Natural killer cell (primary cell): ENCODE measurements around the gene TAPT1. TPM values are rescaled to one million over a fixed set of nuclear protein-coding genes. Genes with fewer than 3 reads are reported as not detected.
A peak's percentile ranks its signal among the peaks of the same experiment; 100 is the strongest.

Experiments
- ATAC-seq, 3 donors: fragments of 150-1000 bp in 2 of 3; fragments of 200-7000 bp in 1 of 3; cut with Tn5 transposase; 1 replicate in 1 of 3; 2 replicates in 2 of 3; pipeline ENCODE4 v1.10.0; 2021; ENCODE audit warnings: mild to moderate bottlenecking in 2 of 3, moderate library complexity in 2 of 3
- DNase-seq, 2 donors: peaks; one replicate each; pipeline versions ENCODE4 v3.0.0 to v3.0.0-alpha.2; 2013 to 2021; ENCODE audit warnings: mixed read lengths in 1 of 2
- H3K27ac ChIP-seq: one replicate; pipeline ENCODE4 v1.5.1; 2013; ENCODE audit warnings: mild to moderate bottlenecking, low read length
- H3K27me3 ChIP-seq: one replicate; pipeline ENCODE4 v1.6.1; 2013; ENCODE audit warnings: low read length; ENCODE audit not compliant: control insufficient read depth, insufficient read depth
- H3K36me3 ChIP-seq: one replicate; pipeline ENCODE4 v1.6.1; 2013; ENCODE audit warnings: low read length; ENCODE audit not compliant: control insufficient read depth, insufficient read depth
- H3K4me1 ChIP-seq: one replicate; pipeline ENCODE4 v1.6.1; 2013; ENCODE audit warnings: low read length; ENCODE audit not compliant: control insufficient read depth, insufficient read depth
- H3K4me3 ChIP-seq: one replicate; pipeline ENCODE4 v1.5.1; 2013; ENCODE audit warnings: low read length
- H3K9me3 ChIP-seq: one replicate; pipeline ENCODE4 v1.6.1; 2013; ENCODE audit warnings: low read length; ENCODE audit not compliant: control insufficient read depth, insufficient read depth
- H3K27ac Mint-ChIP-seq, 2 donors: one replicate each; pipeline ENCODE4 v1.8.0; 2022; ENCODE audit warnings: mild to moderate bottlenecking in 2 of 2, mixed read lengths in 2 of 2, moderate library complexity in 1 of 2
- H3K27me3 Mint-ChIP-seq, 2 donors: one replicate each; pipeline ENCODE4 v1.8.0; 2022; ENCODE audit warnings: low read depth in 2 of 2, mixed read lengths in 2 of 2
- H3K36me3 Mint-ChIP-seq: one replicate; pipeline ENCODE4 v1.8.0; 2022; ENCODE audit warnings: mixed read lengths
- H3K4me1 Mint-ChIP-seq, 2 donors: one replicate each; pipeline ENCODE4 v1.8.0; 2022; ENCODE audit warnings: mixed read lengths in 2 of 2
- H3K4me3 Mint-ChIP-seq: one replicate; pipeline ENCODE4 v1.8.0; 2022; ENCODE audit warnings: mild to moderate bottlenecking, moderate library complexity, mixed read lengths
- H3K9me3 Mint-ChIP-seq, 2 donors: one replicate each; pipeline ENCODE4 v1.8.0; 2022; ENCODE audit warnings: mixed read lengths in 2 of 2
- WGBS: methylation state at CpG from one replicate; pipeline ENCODE4 v1.1.7; 2013; ENCODE audit warnings: missing lambda C conversion rate; ENCODE audit not compliant: insufficient coverage; 5-methylcytosine and 5-hydroxymethylcytosine counted together
- intact Hi-C: fragments of 100-400 bp; cut with micrococcal nuclease; formaldehyde crosslinking; loops from one replicate; pipeline ENCODE4 v1.14.2; 2022
- total RNA-seq, 4 donors: library from RNA; stranded (reverse); fragments of 120-200 nt in 1 of 4; gene quantifications; one replicate each; pipeline versions ENCODE4 v1.2.3 to v1.2.4, GENCODE V29; 2013 to 2022
- TF ChIP-seq, protein P1 (sequence below): fragments of 200-600 bp; IDR thresholded peaks from one replicate; pipeline ENCODE4 v1.8.0; 2022; ENCODE audit warnings: antibody characterized with exemption

The TAPT1 gene
- total RNA-seq, 3 donors from 2014 or later (not counting 1 experiment from before 2014, with no cell fraction given) = 52.5 to 67.5 (median 52.7) TPM

DNA sequence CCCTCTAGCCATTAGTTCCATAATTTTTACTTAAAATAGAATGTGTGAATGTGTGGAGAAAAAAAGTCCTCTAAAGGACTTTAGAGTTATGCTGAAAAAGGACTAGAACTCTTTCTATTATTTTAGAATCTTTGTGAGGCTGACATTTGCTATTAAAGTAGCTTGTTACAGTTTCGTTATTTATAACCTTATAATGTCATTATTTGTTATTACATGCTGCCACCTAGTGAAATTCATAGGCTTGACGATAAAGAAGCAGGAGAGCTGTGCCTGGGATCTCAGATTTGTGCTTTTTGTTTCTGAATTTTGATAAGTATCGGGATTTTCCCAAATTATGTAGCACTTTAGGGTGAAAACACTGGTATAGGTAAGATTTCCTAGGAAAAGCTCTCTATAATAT is 38.5 kb upstream of the TAPT1 start:
- no peaks in the 10 kb centered on the region for H3K36me3 Mint-ChIP-seq
- no peak overlapping the region for H3K27ac Mint-ChIP-seq
- ATAC-seq = peak in 2 of 3 donors; percentile 56 to 73
- no peaks in the 10 kb centered on the region for H3K36me3 ChIP-seq
- H3K4me1 ChIP-seq = no peaks in the 10 kb centered on the region
- H3K9me3 Mint-ChIP-seq = no peaks in the 10 kb centered on the region
- no peaks in the 10 kb centered on the region for H3K27me3 Mint-ChIP-seq
- no peaks in the 10 kb centered on the region for H3K9me3 ChIP-seq
- H3K4me3 Mint-ChIP-seq = no peak overlapping the region
- no peaks in the 10 kb centered on the region for H3K4me1 Mint-ChIP-seq
- TF ChIP-seq, protein P1, sequence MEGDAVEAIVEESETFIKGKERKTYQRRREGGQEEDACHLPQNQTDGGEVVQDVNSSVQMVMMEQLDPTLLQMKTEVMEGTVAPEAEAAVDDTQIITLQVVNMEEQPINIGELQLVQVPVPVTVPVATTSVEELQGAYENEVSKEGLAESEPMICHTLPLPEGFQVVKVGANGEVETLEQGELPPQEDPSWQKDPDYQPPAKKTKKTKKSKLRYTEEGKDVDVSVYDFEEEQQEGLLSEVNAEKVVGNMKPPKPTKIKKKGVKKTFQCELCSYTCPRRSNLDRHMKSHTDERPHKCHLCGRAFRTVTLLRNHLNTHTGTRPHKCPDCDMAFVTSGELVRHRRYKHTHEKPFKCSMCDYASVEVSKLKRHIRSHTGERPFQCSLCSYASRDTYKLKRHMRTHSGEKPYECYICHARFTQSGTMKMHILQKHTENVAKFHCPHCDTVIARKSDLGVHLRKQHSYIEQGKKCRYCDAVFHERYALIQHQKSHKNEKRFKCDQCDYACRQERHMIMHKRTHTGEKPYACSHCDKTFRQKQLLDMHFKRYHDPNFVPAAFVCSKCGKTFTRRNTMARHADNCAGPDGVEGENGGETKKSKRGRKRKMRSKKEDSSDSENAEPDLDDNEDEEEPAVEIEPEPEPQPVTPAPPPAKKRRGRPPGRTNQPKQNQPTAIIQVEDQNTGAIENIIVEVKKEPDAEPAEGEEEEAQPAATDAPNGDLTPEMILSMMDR = peak; percentile 54
- 17% methylated on average over 2 of the region's 3 CpGs for WGBS
- no peak overlapping the region for H3K4me3 ChIP-seq
- no peaks in the 10 kb centered on the region for H3K27me3 ChIP-seq
- DNase-seq = peak in 1 of 2 donors; percentile 66
- H3K27ac ChIP-seq = no peak overlapping the region
- intact Hi-C loops = loop anchor here (1.0 to 5.0 kb wide), 2 partner anchors 238 to 457 kb away; no protein-coding TSS in a partner anchor

DNA sequence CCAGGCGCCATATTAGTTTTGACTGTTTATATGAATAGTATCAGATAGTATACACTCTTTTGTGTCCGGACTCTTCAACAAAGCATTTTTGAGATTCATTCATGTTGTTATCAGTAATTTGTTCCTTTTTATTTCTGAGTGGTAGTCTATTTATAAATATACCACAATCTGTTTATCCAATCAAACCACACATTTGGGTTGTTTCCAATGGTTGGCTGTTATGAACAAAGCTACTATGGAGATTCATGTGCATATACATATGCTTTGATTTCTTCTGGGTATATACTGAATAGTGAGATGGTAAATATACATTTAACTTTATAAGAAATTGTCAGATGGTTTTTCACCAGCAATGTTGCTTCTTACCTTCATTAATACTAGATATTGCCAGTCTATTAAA is 36.8 kb upstream of the TAPT1 start:
- no peak overlapping the region for H3K27ac Mint-ChIP-seq

DNA sequence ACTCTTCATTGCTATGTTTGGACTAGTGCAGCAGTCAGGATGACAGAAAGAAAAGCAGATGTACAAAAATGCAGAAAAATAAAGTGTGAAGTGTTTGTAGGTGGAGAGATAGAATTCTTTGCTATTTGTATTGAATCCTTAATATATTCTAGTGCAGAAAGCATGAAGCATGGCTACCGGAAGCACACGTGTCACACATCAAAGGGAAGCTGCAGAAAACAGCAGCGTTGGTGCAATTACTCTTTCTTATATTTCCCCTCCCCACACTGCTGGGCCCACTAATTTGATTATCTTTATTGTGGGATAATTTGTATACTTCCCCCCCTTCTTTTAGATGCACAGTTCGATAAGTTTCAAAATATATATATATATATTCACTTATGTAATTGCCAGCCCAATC is 35.9 kb upstream of the TAPT1 start:
- ATAC-seq (no peak), DNase-seq (peak in 1 of 2 donors; percentile 31)
- Mint-ChIP-seq H3K36me3 (no peaks in the 10 kb centered on the region), H3K27ac (no peak overlapping the region), H3K4me3 (no peak overlapping the region), H3K9me3 (no peaks in the 10 kb centered on the region), H3K4me1 (no peaks in the 10 kb centered on the region), H3K27me3 (no peaks in the 10 kb centered on the region)
- H3K27ac ChIP-seq = no peak overlapping the region
- H3K4me3 ChIP-seq = no peak overlapping the region
- H3K27me3 ChIP-seq = no peaks in the 10 kb centered on the region
- H3K36me3 ChIP-seq = no peaks in the 10 kb centered on the region
- WGBS = no CpG with 5 or more reads among the region's 4 CpGs
- TF ChIP-seq, protein P1 = no peak
- no peaks in the 10 kb centered on the region for H3K9me3 ChIP-seq
- intact Hi-C loops = no loop called here
- H3K4me1 ChIP-seq = no peaks in the 10 kb centered on the region

More for the DNA sequence above, 36.8 kb upstream of the TAPT1 start:
- no peaks in the 10 kb centered on the region for H3K4me1 Mint-ChIP-seq
- no peak overlapping the region for H3K27ac ChIP-seq
- H3K36me3 ChIP-seq = no peaks in the 10 kb centered on the region
- H3K4me1 ChIP-seq = no peaks in the 10 kb centered on the region
- no peaks in the 10 kb centered on the region for H3K27me3 Mint-ChIP-seq
- intact Hi-C loops = no loop called here
- ATAC-seq (no peak), DNase-seq (no peak)
- H3K4me3 ChIP-seq = no peak overlapping the region
- H3K9me3 Mint-ChIP-seq = no peaks in the 10 kb centered on the region
- no peaks in the 10 kb centered on the region for H3K36me3 Mint-ChIP-seq
- H3K9me3 ChIP-seq = no peaks in the 10 kb centered on the region
- H3K4me3 Mint-ChIP-seq = no peak overlapping the region
- TF ChIP-seq, protein P1 = no peak
- H3K27me3 ChIP-seq = no peaks in the 10 kb centered on the region
- WGBS = 93% methylated on average over 2 of the region's 2 CpGs

DNA sequence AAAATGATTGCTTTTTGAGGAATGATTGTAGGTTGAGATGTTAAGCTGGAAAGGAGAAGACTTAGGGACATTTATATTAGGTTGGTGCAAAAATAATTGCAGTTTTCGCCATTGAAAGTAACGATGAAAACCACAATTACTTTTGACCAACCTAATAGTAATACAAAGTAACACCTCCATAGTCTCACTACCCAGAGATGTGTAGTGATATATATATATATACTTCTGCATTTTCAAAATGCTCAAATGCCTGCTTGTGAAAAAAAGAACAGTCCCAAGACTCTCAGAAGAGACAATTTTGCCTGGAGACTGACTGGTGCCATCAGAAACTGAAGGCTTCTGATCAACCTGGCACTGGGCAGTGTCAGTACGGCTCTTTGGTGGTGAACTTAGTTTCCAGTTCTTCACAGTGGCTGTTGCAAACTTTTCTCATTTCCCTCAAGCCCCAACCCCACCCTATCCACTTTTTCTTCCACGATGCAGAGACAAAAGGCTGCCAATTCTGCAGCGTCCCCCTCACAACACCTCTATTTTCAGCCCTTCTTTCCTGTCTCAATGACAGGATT is 35.1 kb upstream of the TAPT1 start:
- Histone ChIP-seq H3K9me3 (no peaks in the 10 kb centered on the region), H3K36me3 (no peaks in the 10 kb centered on the region)
- 82% methylated on average over 3 of the region's 5 CpGs for WGBS

More for the DNA sequence above, 35.1 kb upstream of the TAPT1 start:
- Mint-ChIP-seq H3K27me3 (no peaks in the 10 kb centered on the region), H3K36me3 (no peaks in the 10 kb centered on the region), H3K4me1 (no peaks in the 10 kb centered on the region), H3K4me3 (no peak overlapping the region), H3K27ac (no peak overlapping the region), H3K9me3 (no peaks in the 10 kb centered on the region)
- no peaks in the 10 kb centered on the region for H3K27me3 ChIP-seq
- DNase-seq = no peak
- H3K4me1 ChIP-seq = no peaks in the 10 kb centered on the region
- no peak for ATAC-seq
- intact Hi-C loops = no loop called here
- H3K4me3 ChIP-seq = no peak overlapping the region
- H3K27ac ChIP-seq = no peak overlapping the region
- TF ChIP-seq, protein P1 = no peak
